PC-9 (cell line): ENCODE data around the gene SLC6A1. TPM values are rescaled to one million over a fixed set of nuclear protein-coding genes. Genes with fewer than 3 reads are reported as not detected.

ENCODE experiments used
- BruUV-seq: library from RNA; stranded (reverse); fragments of 400-500 nt; replicated peaks from 2 replicates; lab custom pipeline; 2021; lab: Mats Ljungman, UMichigan
- CTCF ChIA-PET: fragments of 300-600 bp; sonication (Branson Sonifier 250); formaldehyde crosslinking; loops from one replicate; lab custom pipeline; 2022; ENCODE audit warnings: antibody characterized with exemption; lab: Charles Lee
- POLR2A ChIA-PET: fragments of 300-600 bp; sonication (Branson Sonifier 250); formaldehyde crosslinking; loops from one replicate; lab custom pipeline; 2022; ENCODE audit warnings: antibody characterized with exemption; ENCODE audit not compliant: unreplicated experiment; lab: Charles Lee
- DNase-seq, 2 experiments: peaks; one replicate each; pipeline versions ENCODE4 v3.0.0 to v3.0.0-alpha.2; 2015 to 2022; ENCODE audit warnings: mixed read lengths in 1 of 2
- H2AFZ ChIP-seq: fragments of 200-600 bp; sonication (generic); 2 replicates; pipeline ENCODE4 v1.8.1; 2017; ENCODE audit warnings: antibody characterized with exemption
- H3F3A ChIP-seq: fragments of 200-600 bp; sonication (generic); 2 replicates; pipeline ENCODE4 v1.8.1; 2017; ENCODE audit warnings: antibody characterized with exemption, mild to moderate bottlenecking, low read depth; ENCODE audit not compliant: insufficient read depth
- H3K27ac ChIP-seq: fragments of 200-600 bp; sonication (generic); 2 replicates; pipeline ENCODE4 v1.6.1; 2016; ENCODE audit warnings: mixed run types
- H3K27me3 ChIP-seq: fragments of 200-600 bp; sonication (generic); 2 replicates; pipeline ENCODE4 v1.6.1; 2016; ENCODE audit warnings: low read depth, mixed run types; ENCODE audit not compliant: insufficient read depth
- H3K36me3 ChIP-seq: fragments of 200-600 bp; sonication (generic); 2 replicates; pipeline ENCODE4 v1.6.1; 2016; ENCODE audit warnings: low read depth, mixed run types
- H3K4me1 ChIP-seq: fragments of 200-600 bp; sonication (generic); replicated peaks from 2 replicates; pipeline ENCODE4 v1.6.1; 2016; ENCODE audit warnings: mixed run types; ENCODE audit not compliant: insufficient read depth
- H3K4me2 ChIP-seq: fragments of 200-600 bp; sonication (generic); 2 replicates; pipeline ENCODE4 v1.6.1; 2017; ENCODE audit warnings: mixed run types
- H3K4me3 ChIP-seq: fragments of 200-600 bp; sonication (generic); 2 replicates; pipeline ENCODE4 v1.6.1; 2016; ENCODE audit warnings: mixed run types
- H3K79me2 ChIP-seq: fragments of 200-600 bp; sonication (generic); 2 replicates; pipeline ENCODE4 v1.6.1; 2017; ENCODE audit warnings: low read depth, mixed run types
- H3K9me2 ChIP-seq: fragments of 200-600 bp; sonication (generic); 2 replicates; pipeline ENCODE4 v1.8.1; 2017; ENCODE audit warnings: mild to moderate bottlenecking; ENCODE audit not compliant: insufficient read depth
- H3K9me3 ChIP-seq: fragments of 200-600 bp; sonication (generic); 2 replicates; pipeline ENCODE4 v1.8.1; 2016; ENCODE audit warnings: low read depth; ENCODE audit not compliant: insufficient read depth
- H4K20me1 ChIP-seq: fragments of 200-600 bp; sonication (generic); 2 replicates; pipeline ENCODE4 v1.8.1; 2017; ENCODE audit not compliant: insufficient read depth
- EZH2 ChIP-seq: fragments of 200-600 bp; sonication (generic); IDR thresholded peaks from 2 replicates; pipeline ENCODE4 v1.8.0; 2017; ENCODE audit warnings: antibody characterized with exemption, low read depth
- intact Hi-C: fragments of 100-400 bp; cut with micrococcal nuclease; formaldehyde crosslinking; loops from one replicate; pipeline ENCODE4 v1.10.0; 2022; ENCODE audit not compliant: unreplicated experiment
- total RNA-seq: library from RNA; stranded (reverse); gene quantifications from 2 replicates; pipeline ENCODE4 v1.2.3, GENCODE V29; 2021
- TF ChIP-seq, protein P1 (sequence below): fragments of 200-600 bp; sonication (generic); conservative IDR thresholded peaks from 2 replicates; pipeline ENCODE4 v1.6.1; 2017; ENCODE audit warnings: mixed run types, antibody characterized with exemption, mild to moderate bottlenecking, moderate library complexity

Gene SLC6A1
- total RNA-seq, 1 experiment from 2014 or later, result not detected

DNA sequence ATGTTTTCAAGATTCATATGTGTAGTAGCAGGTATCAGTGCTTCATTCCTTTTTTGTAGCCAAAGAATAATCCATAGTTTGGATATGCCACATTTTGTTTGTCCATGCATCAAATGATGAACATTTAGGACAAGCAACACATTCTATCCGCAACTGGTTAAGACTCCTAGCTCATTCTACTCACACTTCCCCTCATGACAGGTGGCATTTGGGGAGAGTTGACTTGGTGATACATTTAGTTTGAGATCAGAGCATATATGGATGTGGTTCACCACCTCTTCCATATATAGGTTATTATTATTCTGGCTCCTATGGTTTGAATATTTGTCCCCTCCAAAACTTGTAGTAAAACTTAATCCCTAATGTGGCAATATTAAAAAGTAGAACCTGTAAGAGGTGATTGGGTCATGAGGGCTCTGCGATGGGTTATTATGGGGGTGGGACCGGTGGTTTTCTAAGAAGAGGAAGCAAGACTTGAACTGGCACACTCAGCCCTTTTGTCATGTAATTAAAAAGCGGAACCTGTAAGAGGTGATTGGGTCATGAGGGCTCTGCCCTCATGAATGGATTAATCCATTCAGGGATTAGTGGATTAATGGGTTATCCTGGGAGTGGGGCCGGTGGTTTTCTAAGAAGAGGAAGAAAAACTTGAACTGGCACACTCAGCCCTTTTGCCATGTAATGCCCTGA is 86.4 kb downstream of the SLC6A1 start:
- no TSS peak for BruUV-seq
- intact Hi-C loops, result no loop called here
- no peaks in the 10 kb centered on the region for H3K36me3 ChIP-seq
- H3K27me3 ChIP-seq, result no peaks in the 10 kb centered on the region
- no peak for TF ChIP-seq EZH2
- TF ChIP-seq, protein P1, sequence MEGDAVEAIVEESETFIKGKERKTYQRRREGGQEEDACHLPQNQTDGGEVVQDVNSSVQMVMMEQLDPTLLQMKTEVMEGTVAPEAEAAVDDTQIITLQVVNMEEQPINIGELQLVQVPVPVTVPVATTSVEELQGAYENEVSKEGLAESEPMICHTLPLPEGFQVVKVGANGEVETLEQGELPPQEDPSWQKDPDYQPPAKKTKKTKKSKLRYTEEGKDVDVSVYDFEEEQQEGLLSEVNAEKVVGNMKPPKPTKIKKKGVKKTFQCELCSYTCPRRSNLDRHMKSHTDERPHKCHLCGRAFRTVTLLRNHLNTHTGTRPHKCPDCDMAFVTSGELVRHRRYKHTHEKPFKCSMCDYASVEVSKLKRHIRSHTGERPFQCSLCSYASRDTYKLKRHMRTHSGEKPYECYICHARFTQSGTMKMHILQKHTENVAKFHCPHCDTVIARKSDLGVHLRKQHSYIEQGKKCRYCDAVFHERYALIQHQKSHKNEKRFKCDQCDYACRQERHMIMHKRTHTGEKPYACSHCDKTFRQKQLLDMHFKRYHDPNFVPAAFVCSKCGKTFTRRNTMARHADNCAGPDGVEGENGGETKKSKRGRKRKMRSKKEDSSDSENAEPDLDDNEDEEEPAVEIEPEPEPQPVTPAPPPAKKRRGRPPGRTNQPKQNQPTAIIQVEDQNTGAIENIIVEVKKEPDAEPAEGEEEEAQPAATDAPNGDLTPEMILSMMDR, result no peak
- no peak for DNase-seq
- H3K4me1 ChIP-seq, result peaks cover 25% of the 10 kb centered on the region
- H3F3A ChIP-seq, result no peaks in the 10 kb centered on the region
- H2AFZ ChIP-seq, result no peak overlapping the region
- H3K27ac ChIP-seq, result no peak overlapping the region
- POLR2A ChIA-PET, result no interaction called here
- H3K4me3 ChIP-seq, result no peak overlapping the region
- H4K20me1 ChIP-seq, result no peaks in the 10 kb centered on the region
- H3K9me2 ChIP-seq, result no peaks in the 10 kb centered on the region
- peaks cover 4% of the 10 kb centered on the region; the same call in 1 of the 2 replicates for H3K9me3 ChIP-seq
- CTCF ChIA-PET, result no interaction called here
- no peak overlapping the region for H3K4me2 ChIP-seq
- no peaks in the 10 kb centered on the region for H3K79me2 ChIP-seq

DNA sequence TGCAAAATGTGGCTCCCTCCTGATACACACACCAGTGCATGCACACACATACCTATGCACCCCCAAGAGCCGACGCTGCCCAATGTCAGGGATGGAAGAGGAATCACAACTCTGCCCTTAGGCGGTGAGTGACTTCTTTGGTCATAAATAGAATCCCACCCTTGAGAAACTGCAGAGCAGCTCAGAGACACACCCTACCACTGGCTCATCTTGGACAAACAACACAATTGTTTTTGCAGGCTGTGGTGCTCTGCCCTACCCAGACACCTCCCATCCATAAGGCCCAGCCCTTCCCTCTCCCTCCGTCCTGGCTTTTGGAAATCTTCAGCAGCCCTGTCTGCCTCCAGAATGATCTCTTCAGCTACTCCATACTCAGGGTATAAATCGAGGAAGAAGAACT is 87.9 kb downstream of the SLC6A1 start:
- H3F3A ChIP-seq, result no peaks in the 10 kb centered on the region
- no peaks in the 10 kb centered on the region for H3K9me2 ChIP-seq
- no TSS peak for BruUV-seq
- ChIA-PET CTCF (no interaction called here), POLR2A (no interaction called here)
- no peaks in the 10 kb centered on the region for H3K79me2 ChIP-seq
- no peak overlapping the region for H3K4me3 ChIP-seq
- no peaks in the 10 kb centered on the region for H3K36me3 ChIP-seq
- H4K20me1 ChIP-seq, result no peaks in the 10 kb centered on the region
- peak; percentile 51 to 68 for DNase-seq
- intact Hi-C loops, result loop anchor here (1.0 kb wide), 1 partner anchor 57 kb away; no protein-coding TSS in a partner anchor
- H3K27me3 ChIP-seq, result no peaks in the 10 kb centered on the region
- peaks cover 37% of the 10 kb centered on the region for H3K4me1 ChIP-seq
- H3K4me2 ChIP-seq, result peak overlapping the region; percentile 37
- H2AFZ ChIP-seq, result no peak overlapping the region
- no peaks in the 10 kb centered on the region; the same call in 1 of the 2 replicates for H3K9me3 ChIP-seq
- TF ChIP-seq, protein P1, result no peak
- no peak for TF ChIP-seq EZH2
- H3K27ac ChIP-seq, result no peak overlapping the region

DNA sequence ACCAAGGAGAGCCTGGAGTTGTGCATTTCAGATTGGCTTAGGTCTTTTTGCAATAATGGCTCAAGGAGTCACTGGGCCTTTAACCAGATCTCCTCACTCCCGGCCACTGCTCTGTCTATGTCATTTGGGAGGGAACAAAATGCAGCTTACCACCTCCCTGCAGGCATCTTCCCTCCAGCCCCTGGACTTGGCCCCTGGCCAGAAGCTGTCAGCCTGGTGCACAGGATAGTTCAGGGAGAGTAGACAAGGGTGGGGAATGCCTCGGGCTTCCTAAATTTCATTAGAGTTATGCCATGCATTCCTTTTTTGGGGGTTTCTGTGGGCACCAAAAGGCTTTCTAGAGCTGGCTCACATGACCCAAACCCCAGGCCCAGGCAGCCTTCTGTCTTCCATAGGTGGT is 91.5 kb downstream of the SLC6A1 start:
- TF ChIP-seq EZH2, result no peak
- TF ChIP-seq, protein P1, result no peak
- Histone ChIP-seq H3K9me2 (no peaks in the 10 kb centered on the region), H3K27me3 (no peaks in the 10 kb centered on the region), H3K4me2 (0 out of 2 replicates have a peak overlapping the region, but pooled peaks have one; percentile 6), H3K79me2 (no peaks in the 10 kb centered on the region), H4K20me1 (no peaks in the 10 kb centered on the region), H2AFZ (no peak overlapping the region), H3K27ac (no peak overlapping the region), H3K4me1 (peaks cover 35% of the 10 kb centered on the region), H3K4me3 (no peak overlapping the region), H3K36me3 (no peaks in the 10 kb centered on the region), H3K9me3 (no peaks in the 10 kb centered on the region), H3F3A (no peaks in the 10 kb centered on the region)
- peak in 1 of 2 experiments; percentile 44 for DNase-seq
- ChIA-PET CTCF (no interaction called here), POLR2A (interaction anchor here (0.6 kb wide), 1 partner anchor 70 kb away, joined by 5 read pairs; the partner anchor contains the start of gene HRH1)
- no TSS peak for BruUV-seq
- intact Hi-C loops, result no loop called here
